Endothelial cell of umbilical vein (primary cell): ENCODE measurements around the gene RAC3. TPM values are rescaled to one million over a fixed set of nuclear protein-coding genes. Genes with fewer than 3 reads are reported as not detected.

ENCODE experiments used
- BruUV-seq: library from RNA; stranded (reverse); fragments of 400-500 nt; replicated peaks from 2 replicates; lab custom pipeline; 2021; lab: Mats Ljungman, UMichigan
- CTCF ChIA-PET: fragments of 300-600, 350-600 bp; sonication (Branson Sonifier 250); formaldehyde crosslinking; loops from one replicate; lab custom pipeline; 2021; ENCODE audit warnings: antibody characterized with exemption, inconsistent platforms; lab: Charles Lee
- POLR2A ChIA-PET: fragments of 300-600, 350-600 bp; sonication (Branson Sonifier 250); formaldehyde crosslinking; loops from one replicate; lab custom pipeline; 2021; ENCODE audit warnings: antibody characterized with exemption, inconsistent platforms; lab: Charles Lee
- DNase-seq: peaks from one replicate; pipeline ENCODE4 v3.0.0-alpha.2; 2011; ENCODE audit warnings: low read depth, low spot score
- FAIRE-seq: peaks from 2 replicates; lab custom pipeline; 2011; peaks lifted over from hg19 to GRCh38; lab: Jason Lieb, UNC
- H2AFZ ChIP-seq: 2 replicates; pipeline ENCODE4 v1.6.0; 2012; ENCODE audit warnings: low read depth, low read length, control low read depth, inconsistent platforms
- H3K27ac ChIP-seq: 2 replicates; pipeline ENCODE4 v1.5.1; 2011; ENCODE audit warnings: low read depth, mild to moderate bottlenecking, control low read depth, low read length, moderate library complexity; ENCODE audit not compliant: insufficient read depth
- H3K27me3 ChIP-seq, 2 experiments: 2 replicates each; pipeline versions ENCODE4 v1.6.0 to v1.6.1; 2011; ENCODE audit warnings: low read length in 2 of 2, mixed read lengths in 1 of 2; ENCODE audit not compliant: control insufficient read depth in 2 of 2, insufficient read depth in 2 of 2
- H3K36me3 ChIP-seq, 2 experiments: 2 replicates in 1 of 2; 3 replicates in 1 of 2; pipeline ENCODE4 v1.5.1; 2011; ENCODE audit warnings: low read length in 2 of 2, mild to moderate bottlenecking in 1 of 2, moderate library complexity in 1 of 2; ENCODE audit not compliant: control insufficient read depth in 2 of 2, insufficient read depth in 2 of 2; ENCODE audit errors: extremely low read depth in 1 of 2
- H3K4me1 ChIP-seq: 3 replicates; pipeline ENCODE4 v1.5.1; 2011; ENCODE audit warnings: mild to moderate bottlenecking, low read length; ENCODE audit not compliant: control insufficient read depth, insufficient read depth; ENCODE audit errors: extremely low read depth
- H3K4me2 ChIP-seq: 2 replicates; pipeline ENCODE4 v1.6.1; 2011; ENCODE audit warnings: low read length, control low read depth, mixed read lengths; ENCODE audit not compliant: insufficient read depth
- H3K4me3 ChIP-seq, 3 experiments: fragments of 200-600 bp in 1 of 3; sonication (generic), shearing (Covaris generic) in 1 of 3; replicated peaks in 1 of 3; 2 replicates each; pipeline ENCODE4 v1.5.1; 2011 to 2016; ENCODE audit warnings: control low read depth in 3 of 3, low read length in 3 of 3, mild to moderate bottlenecking in 2 of 3, inconsistent platforms in 1 of 3, low read depth in 1 of 3, moderate library complexity in 1 of 3; ENCODE audit not compliant: insufficient read depth in 1 of 3
- H3K79me2 ChIP-seq: 2 replicates; pipeline ENCODE4 v1.6.0; 2012; ENCODE audit warnings: low read length, inconsistent platforms; ENCODE audit not compliant: control insufficient read depth, insufficient read depth
- H3K9ac ChIP-seq: replicated peaks from 2 replicates; pipeline ENCODE3; 2011; ENCODE audit warnings: low read length, control low read depth; ENCODE audit not compliant: insufficient read depth; ENCODE audit errors: extremely low read depth
- H3K9me1 ChIP-seq: replicated peaks from 3 replicates; pipeline ENCODE4 v1.6.0; 2011; ENCODE audit warnings: mild to moderate bottlenecking, low read length; ENCODE audit not compliant: control insufficient read depth, insufficient read depth; ENCODE audit errors: extremely low read depth
- H3K9me3 ChIP-seq: replicated peaks from 2 replicates; pipeline ENCODE4 v1.5.1; 2012; ENCODE audit warnings: low read length, inconsistent platforms; ENCODE audit not compliant: control insufficient read depth, insufficient read depth
- H4K20me1 ChIP-seq: replicated peaks from 2 replicates; pipeline ENCODE3; 2011; ENCODE audit warnings: mild to moderate bottlenecking, low read length; ENCODE audit not compliant: control insufficient read depth, insufficient read depth; ENCODE audit errors: extremely low read depth
- EZH2 ChIP-seq: IDR thresholded peaks from 2 replicates; pipeline ENCODE4 v1.6.1; 2012; ENCODE audit warnings: borderline replicate concordance, low read depth, mild to moderate bottlenecking, moderate library complexity, low read length, inconsistent platforms; ENCODE audit not compliant: severe bottlenecking
- FOS ChIP-seq: IDR thresholded peaks from 2 replicates; pipeline ENCODE4 v1.6.1; 2011; ENCODE audit warnings: mild to moderate bottlenecking, low read length, moderate library complexity, borderline replicate concordance; ENCODE audit not compliant: insufficient read depth
- GATA2 ChIP-seq: IDR thresholded peaks from 2 replicates; pipeline ENCODE4 v1.7.0; 2011; ENCODE audit warnings: low read depth, mild to moderate bottlenecking, moderate library complexity, mixed read lengths, low read length; ENCODE audit not compliant: insufficient read length, insufficient read depth
- JUN ChIP-seq: IDR thresholded peaks from 2 replicates; pipeline ENCODE4 v1.6.1; 2011; ENCODE audit warnings: borderline replicate concordance, low read depth; ENCODE audit not compliant: insufficient read length, insufficient read depth
- MYC ChIP-seq: IDR thresholded peaks from one replicate; pipeline ENCODE4 v1.6.1; 2011; ENCODE audit warnings: mild to moderate bottlenecking, low read depth, low read length
- POLR2A ChIP-seq: IDR thresholded peaks from 2 replicates; pipeline ENCODE4 v1.6.1; 2012; ENCODE audit warnings: low read depth, mild to moderate bottlenecking, control low read depth, low read length
- dilution Hi-C: fragments of 300-500 bp; cut with MboI; formaldehyde crosslinking; loops from one replicate; pipeline ENCODE4 v1.15.0; 2019; ENCODE audit warnings: low sequenced_read_pairs; ENCODE audit not compliant: extremely low pct_ligation_motif_present
- intact Hi-C: fragments of 100-400 bp; cut with micrococcal nuclease; formaldehyde crosslinking; loops from one replicate; pipeline ENCODE4 v1.10.0; 2022
- polyA plus RNA-seq, 4 experiments: library from polyadenylated mRNA; depleted of rRNA in 3 of 4; stranded (reverse) in 3 of 4; unstranded in 1 of 4; fragments of >200 nt; gene quantifications; 2 replicates each; pipeline versions ENCODE4 v1.2.1 to v1.2.3, GENCODE V29; 2011 to 2012; ENCODE audit warnings: missing spikeins in 1 of 4
- total RNA-seq: library from RNA; stranded (reverse); gene quantifications from 2 replicates; pipeline ENCODE4 v1.2.3, GENCODE V29; 2021
- TF ChIP-seq, protein P1 (sequence below): IDR thresholded peaks from 2 replicates; pipeline ENCODE4 v1.6.1; 2011; ENCODE audit not compliant: insufficient read depth, insufficient read length
- TF ChIP-seq, protein P2 (sequence below), 2 donors: IDR thresholded peaks; 1 replicate in 1 of 2; 2 replicates in 1 of 2; pipeline ENCODE4 v1.5.1; 2011; ENCODE audit warnings: low read length in 2 of 2, mild to moderate bottlenecking in 2 of 2, moderate library complexity in 2 of 2, control low read depth in 1 of 2, inconsistent platforms in 1 of 2, low read depth in 1 of 2; ENCODE audit not compliant: insufficient read depth in 1 of 2; ENCODE audit errors: extremely low read depth in 1 of 2

Gene RAC3
- total and polyA plus RNA-seq, 2 donors (not counting 3 experiments of a cell fraction or from before 2014, with no cell fraction given) = 34.1 to 56.0 TPM

DNA sequence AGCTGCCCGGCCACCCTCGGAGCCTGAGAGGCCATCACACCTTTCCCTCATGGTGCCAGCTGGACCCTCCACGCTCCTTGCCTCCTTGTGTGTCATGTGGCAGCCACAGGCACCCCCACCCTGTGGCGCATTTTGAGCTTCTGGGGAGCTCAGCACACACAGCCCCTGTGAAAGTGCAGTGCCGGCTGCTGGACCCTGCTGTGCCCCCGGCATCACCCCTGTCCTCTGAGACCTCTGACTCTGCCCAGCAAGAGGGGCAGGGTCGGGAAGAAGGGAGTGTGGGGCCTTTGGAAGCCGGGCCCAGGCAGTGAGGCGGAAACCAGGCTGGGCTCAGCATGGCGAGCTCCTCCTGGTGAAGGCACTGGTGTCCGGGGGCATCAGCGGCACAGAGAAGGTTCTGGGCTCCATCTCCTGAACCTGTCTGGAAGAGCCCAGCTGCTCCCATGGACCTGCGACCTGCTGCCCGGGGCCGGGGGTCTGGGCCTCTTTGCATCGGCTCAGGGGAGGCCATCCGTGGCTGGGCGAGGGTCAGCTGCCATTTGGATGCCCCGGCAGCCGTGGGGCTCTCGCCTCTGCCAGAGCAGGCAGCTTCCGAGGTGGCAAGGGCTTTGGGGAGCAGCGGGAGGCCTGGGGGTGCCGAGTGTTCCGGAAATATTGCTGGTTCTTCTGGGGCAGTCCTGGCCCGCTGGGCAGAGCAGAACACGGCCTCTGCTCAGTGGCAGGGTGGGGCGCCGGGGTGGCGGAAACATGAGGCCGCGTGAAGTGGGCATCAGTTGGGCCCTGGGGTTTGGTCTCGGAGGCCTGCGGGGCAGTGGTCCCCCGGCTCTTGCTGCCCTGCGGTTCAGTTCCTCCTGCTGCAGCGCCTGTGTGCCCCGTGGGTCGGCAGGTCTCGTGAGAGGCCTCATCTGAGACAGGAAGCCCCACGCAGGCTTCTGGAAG is 26.7 kb upstream of the RAC3 start:
- Histone ChIP-seq H3K27ac (peak overlapping the region; percentile 19), H3K9me1 (no peaks in the 10 kb centered on the region), H3K4me1 (peaks cover 13% of the 10 kb centered on the region), H3K9ac (no peak overlapping the region), H3K9me3 (no peaks in the 10 kb centered on the region), H2AFZ (no peak overlapping the region), H3K4me2 (no peak overlapping the region), H3K36me3 (no peaks in the 10 kb centered on the region), H3K79me2 (no peaks in the 10 kb centered on the region), H4K20me1 (no peaks in the 10 kb centered on the region), H3K4me3 (no peak overlapping the region), H3K27me3 (no peaks in the 10 kb centered on the region)
- TF ChIP-seq JUN (no peak), EZH2 (no peak), FOS (no peak), POLR2A (no peak), MYC (no peak), GATA2 (no peak)
- TF ChIP-seq, protein P1, sequence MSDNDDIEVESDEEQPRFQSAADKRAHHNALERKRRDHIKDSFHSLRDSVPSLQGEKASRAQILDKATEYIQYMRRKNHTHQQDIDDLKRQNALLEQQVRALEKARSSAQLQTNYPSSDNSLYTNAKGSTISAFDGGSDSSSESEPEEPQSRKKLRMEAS = no peak
- TF ChIP-seq, protein P2, sequence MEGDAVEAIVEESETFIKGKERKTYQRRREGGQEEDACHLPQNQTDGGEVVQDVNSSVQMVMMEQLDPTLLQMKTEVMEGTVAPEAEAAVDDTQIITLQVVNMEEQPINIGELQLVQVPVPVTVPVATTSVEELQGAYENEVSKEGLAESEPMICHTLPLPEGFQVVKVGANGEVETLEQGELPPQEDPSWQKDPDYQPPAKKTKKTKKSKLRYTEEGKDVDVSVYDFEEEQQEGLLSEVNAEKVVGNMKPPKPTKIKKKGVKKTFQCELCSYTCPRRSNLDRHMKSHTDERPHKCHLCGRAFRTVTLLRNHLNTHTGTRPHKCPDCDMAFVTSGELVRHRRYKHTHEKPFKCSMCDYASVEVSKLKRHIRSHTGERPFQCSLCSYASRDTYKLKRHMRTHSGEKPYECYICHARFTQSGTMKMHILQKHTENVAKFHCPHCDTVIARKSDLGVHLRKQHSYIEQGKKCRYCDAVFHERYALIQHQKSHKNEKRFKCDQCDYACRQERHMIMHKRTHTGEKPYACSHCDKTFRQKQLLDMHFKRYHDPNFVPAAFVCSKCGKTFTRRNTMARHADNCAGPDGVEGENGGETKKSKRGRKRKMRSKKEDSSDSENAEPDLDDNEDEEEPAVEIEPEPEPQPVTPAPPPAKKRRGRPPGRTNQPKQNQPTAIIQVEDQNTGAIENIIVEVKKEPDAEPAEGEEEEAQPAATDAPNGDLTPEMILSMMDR (IDR thresholded peaks at IDR 0.05; ENCODE audit: extremely low read depth in 1 of 2, insufficient read depth in 1 of 2, low read depth in 1 of 2, low read length in 2 of 2) = no peak
- ChIA-PET CTCF (interaction anchor here (1.1 to 3.5 kb wide), 8 partner anchors 9 to 45 kb away, joined by 3 to 30 read pairs (median 6); partner anchors contain the start of genes CENPX, DCXR and LRRC45), POLR2A (no interaction called here)
- FAIRE-seq (no peak), DNase-seq (no peak)
- no TSS peak for BruUV-seq
- intact Hi-C loops (loop anchor here (5.0 kb wide), 1 partner anchor 77 kb away; the partner anchor contains the start of gene MAFG), dilution Hi-C loops (no loop called here)
